Nasal cavity respiratory epithelium epithelial cell of viscerocranial mucosa (primary cell): ENCODE results near the gene ETV2. TPM values are rescaled to one million over a fixed set of nuclear protein-coding genes. Genes with fewer than 3 reads are reported as not detected.

Source experiments
- total RNA-seq: library from RNA; depleted of rRNA; stranded (reverse); fragments of >200 nt; gene quantifications from 2 replicates; pipeline ENCODE4 v1.2.3, GENCODE V29; 2014

Gene ETV2, protein sequence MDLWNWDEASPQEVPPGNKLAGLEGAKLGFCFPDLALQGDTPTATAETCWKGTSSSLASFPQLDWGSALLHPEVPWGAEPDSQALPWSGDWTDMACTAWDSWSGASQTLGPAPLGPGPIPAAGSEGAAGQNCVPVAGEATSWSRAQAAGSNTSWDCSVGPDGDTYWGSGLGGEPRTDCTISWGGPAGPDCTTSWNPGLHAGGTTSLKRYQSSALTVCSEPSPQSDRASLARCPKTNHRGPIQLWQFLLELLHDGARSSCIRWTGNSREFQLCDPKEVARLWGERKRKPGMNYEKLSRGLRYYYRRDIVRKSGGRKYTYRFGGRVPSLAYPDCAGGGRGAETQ
- total RNA-seq: 0.34 TPM in 1 of 2 replicates, not detected in the other

DNA sequence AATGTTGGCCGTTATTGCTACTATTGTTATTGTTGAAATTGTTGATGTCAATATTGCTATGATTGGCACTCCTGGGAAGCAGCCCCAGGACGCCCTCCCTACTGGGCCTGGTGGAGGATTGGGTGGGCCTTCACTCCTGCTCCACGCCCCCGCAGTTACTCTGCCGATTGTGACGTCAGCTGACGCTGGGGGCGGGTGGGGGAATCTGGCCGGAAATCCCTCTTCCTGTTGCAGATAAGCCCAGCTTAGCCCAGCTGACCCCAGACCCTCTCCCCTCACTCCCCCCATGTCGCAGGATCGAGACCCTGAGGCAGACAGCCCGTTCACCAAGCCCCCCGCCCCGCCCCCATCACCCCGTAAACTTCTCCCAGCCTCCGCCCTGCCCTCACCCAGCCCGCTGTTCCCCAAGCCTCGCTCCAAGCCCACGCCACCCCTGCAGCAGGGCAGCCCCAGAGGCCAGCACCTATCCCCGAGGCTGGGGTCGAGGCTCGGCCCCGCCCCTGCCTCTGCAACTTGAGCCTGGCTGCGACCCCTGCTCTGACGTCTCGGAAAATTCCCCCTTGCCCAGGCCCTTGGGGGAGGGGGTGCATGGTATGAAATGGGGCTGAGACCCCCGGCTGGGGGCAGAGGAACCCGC lies at the start of gene ETV2:
Gene ETV2, plus strand, starts transcription at position 231 of the 637 bp plus-strand sequence. CDS start 716 bp downstream, outside the sequence.

DNA sequence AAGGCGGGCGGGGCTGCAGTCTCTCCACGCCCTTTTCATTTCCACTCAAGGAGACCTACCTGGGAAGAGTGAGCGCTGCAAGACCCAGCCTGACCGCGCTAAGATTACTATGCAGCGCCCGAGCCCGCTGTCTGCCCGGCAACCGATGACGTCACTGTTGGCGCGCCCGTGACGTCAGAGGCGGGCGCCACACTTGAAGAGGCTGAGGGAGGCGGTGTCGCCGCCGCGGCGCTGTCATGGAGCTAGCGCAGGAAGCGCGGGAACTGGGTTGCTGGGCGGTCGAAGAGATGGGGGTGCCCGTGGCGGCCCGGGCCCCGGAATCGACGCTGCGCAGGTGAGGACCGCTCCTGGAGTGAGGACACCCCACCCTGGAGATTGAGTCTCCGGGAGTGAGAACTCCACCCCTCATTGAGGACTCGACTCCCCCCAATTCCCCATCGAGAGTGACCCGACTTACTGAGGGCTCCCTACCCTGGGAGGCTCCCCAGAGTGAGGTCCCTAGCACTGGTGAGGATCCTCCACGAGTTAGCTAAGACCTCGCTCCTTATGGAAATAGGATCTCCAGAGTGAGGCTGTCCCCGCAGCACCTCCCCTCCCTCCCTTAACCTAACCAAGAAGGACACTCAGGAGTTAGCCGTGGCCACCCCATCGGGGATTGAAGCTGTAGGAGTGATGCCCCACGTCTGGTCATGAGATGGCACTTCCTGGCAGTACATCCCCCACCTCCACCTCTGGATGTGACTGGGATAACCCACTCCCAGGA lies 28.8 kb upstream of the ETV2 start, which contains the start of gene HAUS5:
Gene HAUS5, plus strand, starts transcription at position 177 of the 763 bp plus-strand sequence. Its CDS starts 60 bp downstream, at position 237.

DNA sequence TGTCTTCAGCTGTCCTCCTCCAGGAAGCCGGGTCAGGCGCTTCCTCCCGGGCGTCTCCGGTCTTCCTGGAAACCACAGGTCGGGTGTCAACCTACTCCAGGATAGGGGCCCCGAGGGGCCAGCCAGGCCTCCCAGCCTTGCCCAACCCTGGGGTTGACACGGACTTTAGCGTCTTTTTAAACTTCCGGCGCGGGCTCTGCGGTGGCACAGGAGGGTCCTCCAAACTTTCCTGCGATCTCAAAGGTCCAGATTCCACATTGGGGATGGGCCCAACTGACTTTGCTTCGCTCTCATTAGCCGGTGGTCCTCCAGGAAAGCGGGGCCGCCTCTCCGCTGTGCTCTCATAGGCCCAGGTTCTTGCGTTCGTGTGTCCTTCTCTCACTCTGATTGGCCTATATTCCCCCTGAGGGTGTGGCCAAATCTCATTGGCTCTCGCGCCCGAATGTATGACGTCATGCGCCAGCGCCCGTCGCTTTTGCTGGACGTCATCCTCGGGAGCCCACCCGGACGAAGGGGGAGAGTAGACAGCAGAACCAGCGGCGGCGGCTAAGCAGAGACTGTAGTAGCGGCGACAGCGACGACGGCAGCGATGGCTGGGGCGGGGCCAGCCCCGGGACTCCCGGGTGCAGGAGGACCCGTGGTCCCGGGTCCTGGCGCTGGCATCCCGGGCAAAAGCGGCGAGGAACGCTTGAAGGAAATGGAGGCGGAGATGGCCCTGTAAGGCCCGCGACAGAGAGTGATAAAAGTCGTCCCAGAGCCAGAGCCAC lies 12.8 kb upstream of the ETV2 start, which contains the start of gene RBM42:
Gene RBM42, plus strand, starts transcription at position 472 of the 767 bp plus-strand sequence. Its CDS starts 118 bp downstream, at position 590.

DNA sequence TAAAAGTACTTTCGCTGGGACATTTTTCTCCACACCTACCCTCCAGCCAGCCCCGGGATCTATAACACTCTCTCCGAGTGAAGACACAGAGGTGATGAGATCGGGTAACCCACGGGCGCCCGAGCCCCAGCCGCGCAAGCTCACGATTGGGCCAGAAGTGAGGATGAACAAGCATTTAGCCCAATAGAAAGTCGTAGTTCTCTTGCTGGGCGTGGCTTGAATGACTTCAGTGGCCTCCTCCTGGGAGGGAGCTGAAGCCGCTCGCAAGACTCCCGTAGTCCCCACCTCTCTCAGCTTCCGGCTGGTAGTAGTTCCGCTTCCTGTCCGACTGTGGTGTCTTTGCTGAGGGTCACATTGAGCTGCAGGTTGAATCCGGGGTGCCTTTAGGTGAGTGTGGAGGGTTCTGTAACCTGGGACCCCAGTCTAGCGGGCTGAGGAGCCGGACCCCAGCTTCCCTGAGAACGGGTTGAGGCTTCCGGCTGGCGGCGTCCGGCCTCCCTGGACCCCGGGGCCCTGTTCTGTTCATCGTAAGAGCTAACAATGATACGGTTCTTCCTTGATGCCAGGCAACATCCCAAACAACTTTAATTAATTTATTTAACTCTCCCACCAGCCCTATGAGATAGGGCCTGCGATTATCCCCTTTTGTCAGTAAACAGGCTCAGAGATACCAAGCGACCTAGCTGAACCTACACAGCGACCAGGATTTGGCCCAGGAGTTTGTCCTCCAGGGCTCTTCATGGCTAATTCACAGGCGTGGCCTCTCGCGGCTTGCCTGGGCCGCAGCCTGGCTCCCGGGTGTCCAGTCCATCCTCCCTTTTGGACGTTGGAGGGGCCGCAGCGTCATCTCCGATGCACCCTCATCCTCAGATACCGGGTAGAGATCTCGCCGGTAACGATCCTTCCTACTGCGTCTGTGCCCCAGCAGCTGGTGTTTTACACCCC lies 6.7 kb downstream of the ETV2 start, which contains the start of gene COX6B1:
Gene COX6B1, plus strand, starts transcription at position 307 of the 945 bp plus-strand sequence. CDS start 2,921 bp downstream, outside the sequence.

DNA sequence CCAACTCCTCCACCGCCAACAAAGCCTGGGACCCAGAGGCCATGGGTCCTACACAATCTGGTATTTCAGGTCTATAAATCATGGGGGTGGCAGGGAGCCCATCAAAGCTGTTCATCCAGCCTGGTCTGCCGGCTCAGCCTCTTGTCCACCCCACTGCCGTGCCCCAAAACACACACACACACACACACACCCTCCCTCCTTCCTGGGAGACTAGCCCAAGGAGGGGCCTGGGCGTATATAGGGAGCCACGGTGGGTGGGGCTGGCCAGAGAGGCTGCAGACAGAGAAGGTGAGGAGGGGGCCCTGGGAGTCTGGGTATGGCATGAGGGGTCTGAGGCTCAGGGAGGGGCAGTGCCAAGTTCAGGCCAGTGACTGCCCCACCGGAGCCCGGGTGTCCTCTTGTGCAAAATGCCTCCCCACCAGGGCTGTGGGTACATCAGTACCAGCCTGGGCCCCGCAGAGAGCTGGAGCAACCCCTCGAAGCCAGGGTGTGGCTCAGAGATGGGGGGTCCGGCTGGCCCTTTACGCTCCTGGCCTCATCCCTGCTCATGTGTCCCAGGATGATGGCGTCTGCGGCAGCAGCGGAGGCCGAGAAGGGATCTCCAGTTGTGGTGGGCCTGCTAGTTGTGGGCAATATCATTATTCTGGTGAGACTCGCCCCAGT lies 24.8 kb downstream of the ETV2 start, which contains the start of gene UPK1A:
Gene UPK1A, plus strand, starts transcription at position 267 of the 663 bp plus-strand sequence. Its CDS starts 296 bp downstream, at position 563.

Other genes starting within 250 kb of the ETV2 start
- not detected in 2 replicates for gene FFAR2, start 193.5 kb upstream of the ETV2 start, total RNA-seq
- gene KRTDAP, start 151.3 kb upstream of the ETV2 start, total RNA-seq: 0.28 and 13.7 TPM in 2 replicates
- gene DMKN, start 128.1 kb upstream of the ETV2 start, total RNA-seq: 78.4 and 142 TPM in 2 replicates
- 16.5 and 67.3 TPM in 2 replicates for gene SBSN, start 113.4 kb upstream of the ETV2 start, total RNA-seq
- not detected in 2 replicates for gene GAPDHS, start 108.3 kb upstream of the ETV2 start, total RNA-seq
- 99.0 and 109 TPM in 2 replicates for gene TMEM147, start 96.1 kb upstream of the ETV2 start, total RNA-seq
- not detected in 2 replicates for gene ATP4A, start 78.1 kb upstream of the ETV2 start, total RNA-seq
- not detected in 2 replicates for gene PMIS2, start 55.6 kb upstream of the ETV2 start, total RNA-seq
- gene HAUS5, start 29.0 kb upstream of the ETV2 start, total RNA-seq: 3.1 and 4.6 TPM in 2 replicates
- gene RBM42, start 12.7 kb upstream of the ETV2 start, total RNA-seq: 33.2 and 37.9 TPM in 2 replicates
- 88.5 and 102 TPM in 2 replicates for gene COX6B1, start 6.6 kb downstream of the ETV2 start, total RNA-seq
- not detected in 2 replicates for gene UPK1A, start 24.8 kb downstream of the ETV2 start, total RNA-seq
- gene ZBTB32, start 62.8 kb downstream of the ETV2 start, total RNA-seq: not detected in 2 replicates
- 4.1 and 21.1 TPM in 2 replicates for gene KMT2B, start 76.3 kb downstream of the ETV2 start, total RNA-seq
- under 0.01 and 0.43 TPM in 2 replicates for gene IGFLR1, start 100.7 kb downstream of the ETV2 start, total RNA-seq
- gene U2AF1L4, start 103.7 kb downstream of the ETV2 start, total RNA-seq: 9.1 and 12.6 TPM in 2 replicates
- gene PSENEN, start 103.9 kb downstream of the ETV2 start, total RNA-seq: 14.9 and 15.7 TPM in 2 replicates
- gene LIN37, start 106.8 kb downstream of the ETV2 start, total RNA-seq: 5.8 and 7.3 TPM in 2 replicates
- gene HSPB6, start 115.3 kb downstream of the ETV2 start, total RNA-seq: under 0.01 and 0.28 TPM in 2 replicates
- 2.1 and 5.7 TPM in 2 replicates for gene PROSER3, start 116.4 kb downstream of the ETV2 start, total RNA-seq
- 0.57 TPM in 1 of 2 replicates, not detected in the other for gene ARHGAP33, start 133.8 kb downstream of the ETV2 start, total RNA-seq
- not detected in 2 replicates for gene PRODH2, start 171.1 kb downstream of the ETV2 start, total RNA-seq
- gene NPHS1, start 210.8 kb downstream of the ETV2 start, total RNA-seq: not detected in 2 replicates
- not detected in 2 replicates for gene KIRREL2, start 215.2 kb downstream of the ETV2 start, total RNA-seq
- gene APLP1, start 226.8 kb downstream of the ETV2 start, total RNA-seq: 0.64 TPM in 1 of 2 replicates, not detected in the other